Stimulated activated CD4-positive, alpha-beta T cell treated with anti-CD3 and anti-CD28 coated beads, Interleukin-4, amount 100 ng/mL, for 4 hours (primary cell): ENCODE measurements around the gene VDAC1.

Source experiments
- DNase-seq, 2 experiments: peaks; one replicate each; pipeline ENCODE4 v3.0.0-alpha.2; 2020

VDAC1 gene

GRCh38 chr5:134022333-134022732, 17.6 kb upstream of the VDAC1 start:
- DNase-seq, result no peak

GRCh38 chr5:134020188-134020587, 15.4 kb upstream of the VDAC1 start:
- no peak for DNase-seq

- DNase-seq, result no peak
Observed at GRCh38 chr5:134019636-134020035, 14.9 kb upstream of the VDAC1 start.

- no peak for DNase-seq
Observed at GRCh38 chr5:134018986-134019316, 14.2 kb upstream of the VDAC1 start.

GRCh38 chr5:134018154-134018985, 13.6 kb upstream of the VDAC1 start:
- no peak for DNase-seq

GRCh38 chr5:134008266-134008749, 3.5 kb upstream of the VDAC1 start:
- no peak for DNase-seq

GRCh38 chr5:134007581-134008265, 2.9 kb upstream of the VDAC1 start:
- DNase-seq, result no peak

GRCh38 chr5:134006115-134006514, 1.3 kb upstream of the VDAC1 start:
- DNase-seq, result no peak

GRCh38 chr5:134005417-134006061, 764 bp upstream of the VDAC1 start:
- no peak for DNase-seq

- DNase-seq, result peak; percentile 49 to 51
Observed at GRCh38 chr5:134003817-134004625, 754 bp downstream of the VDAC1 start.

- peak; percentile 17 to 41 for DNase-seq
Observed at GRCh38 chr5:134003064-134003816, 1.5 kb downstream of the VDAC1 start.

- no peak for DNase-seq
Observed at GRCh38 chr5:134001938-134002731, 2.6 kb downstream of the VDAC1 start.

- no peak for DNase-seq
Observed at GRCh38 chr5:134000696-134001453, 3.9 kb downstream of the VDAC1 start.

- DNase-seq, result no peak
Observed at GRCh38 chr5:134000091-134000511, 4.7 kb downstream of the VDAC1 start.

- DNase-seq, result no peak
Observed at GRCh38 chr5:133998807-133999206, 6.0 kb downstream of the VDAC1 start.

GRCh38 chr5:133998042-133998441, 6.7 kb downstream of the VDAC1 start:
- no peak for DNase-seq

GRCh38 chr5:133996683-133997252, 8.0 kb downstream of the VDAC1 start:
- no peak for DNase-seq

GRCh38 chr5:133995883-133996563, 8.8 kb downstream of the VDAC1 start:
- no peak for DNase-seq

- DNase-seq, result no peak
Observed at GRCh38 chr5:133995341-133995740, 9.4 kb downstream of the VDAC1 start.

- no peak for DNase-seq
Observed at GRCh38 chr5:133994990-133995333, 9.8 kb downstream of the VDAC1 start.
